Testis (tissue), 3 donors: ENCODE measurements around the gene RGS16. TPM values are rescaled to one million over a fixed set of nuclear protein-coding genes. Genes with fewer than 3 reads are reported as not detected.

Experiments used
- DNase-seq: peaks from one replicate; pipeline ENCODE4 v3.0.0-alpha.2; 2019
- H3K27ac ChIP-seq, 2 donors: fragments of 200-600 bp; sonication (generic); one replicate each; pipeline ENCODE4 v1.5.1; 2019
- H3K27me3 ChIP-seq: fragments of 200-600 bp; sonication (generic); one replicate; pipeline ENCODE4 v1.5.1; 2019
- H3K36me3 ChIP-seq: fragments of 200-600 bp; sonication (generic); one replicate; pipeline ENCODE4 v1.5.1; 2017; ENCODE audit warnings: low read depth; ENCODE audit errors: missing control alignments
- H3K4me1 ChIP-seq: fragments of 200-600 bp; sonication (generic); one replicate; pipeline ENCODE4 v1.5.1; 2019
- H3K4me3 ChIP-seq, 2 donors: fragments of 200-600 bp; sonication (generic); one replicate each; pipeline ENCODE4 v1.5.1; 2017 to 2019
- H3K9me3 ChIP-seq: fragments of 200-600 bp; sonication (generic); one replicate; pipeline ENCODE4 v1.5.1; 2017
- POLR2A ChIP-seq: fragments of 450-650 bp; IDR thresholded peaks from one replicate; pipeline ENCODE4 v1.6.1; 2017; ENCODE audit warnings: antibody characterized with exemption, mild to moderate bottlenecking, moderate library complexity
- WGBS, 2 donors: methylation state at CpG; one replicate each; pipeline ENCODE4 v1.1.5; 2018; 5-methylcytosine and 5-hydroxymethylcytosine counted together
- intact Hi-C: fragments of 100-400 bp; cut with DNase I; formaldehyde crosslinking; loops from one replicate; pipeline ENCODE4 v1.15.1; 2023; ENCODE audit warnings: low total_unique reads
- polyA plus RNA-seq: library from polyadenylated mRNA; stranded (reverse); fragments of 350-450 nt; fragmentation: Illumina TruSeq; extraction: RNeasy Lipid Tissue Mini Kit (QIAGEN cat#74804); gene quantifications from one replicate; pipeline ENCODE4 v1.2.3, GENCODE V29; 2014; ENCODE audit warnings: low read depth, low replicate concordance; ENCODE audit not compliant: insufficient read depth
- total RNA-seq, 2 donors: library from RNA; depleted of rRNA; stranded (reverse); fragments of >200 nt; gene quantifications; one replicate each; pipeline ENCODE4 v1.2.3, GENCODE V29; 2016
- TF ChIP-seq, protein P1 (sequence below), 3 experiments: fragments of 450-650 bp in 2 of 3; fragments of 200-600 bp in 1 of 3; sonication (generic) in 1 of 3; IDR thresholded peaks; one replicate each; pipeline ENCODE4 v1.5.1; 2016 to 2019; ENCODE audit warnings: antibody characterized with exemption in 3 of 3, mild to moderate bottlenecking in 2 of 3, moderate library complexity in 1 of 3

The RGS16 gene
- total and polyA plus RNA-seq, 3 donors from 2014 or later = 0.93 to 3.2 (median 1.3) TPM

DNA sequence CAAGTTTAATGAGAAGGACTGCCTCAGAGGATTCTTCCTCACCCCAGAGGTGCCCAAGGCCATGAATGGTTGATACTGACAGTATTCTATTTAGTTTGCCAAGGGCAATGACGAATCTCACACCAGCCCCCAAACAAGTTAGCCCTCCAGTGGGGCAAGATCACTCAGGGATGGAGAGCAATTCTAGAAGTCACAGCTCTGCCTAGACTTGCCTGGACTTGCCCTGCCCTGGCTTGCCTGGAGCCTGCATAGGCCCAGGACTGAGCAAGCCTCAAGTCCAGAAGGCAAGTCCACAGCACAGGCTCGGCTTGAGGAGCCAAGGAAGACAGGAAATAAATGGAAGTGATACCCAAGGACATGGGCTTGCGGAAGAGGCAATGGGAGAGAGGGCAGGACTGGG is 39.5 kb upstream of the RGS16 start:
- Histone ChIP-seq H3K4me3 (no peak overlapping the region), H3K27ac (no peak overlapping the region), H3K36me3 (no peaks in the 10 kb centered on the region), H3K27me3 (no peaks in the 10 kb centered on the region), H3K4me1 (no peaks in the 10 kb centered on the region), H3K9me3 (no peaks in the 10 kb centered on the region)
- WGBS, 2 donors = 86 to 97% methylated on average over 3 of the region's 3 CpGs
- no peak for TF ChIP-seq POLR2A
- TF ChIP-seq, protein P1, sequence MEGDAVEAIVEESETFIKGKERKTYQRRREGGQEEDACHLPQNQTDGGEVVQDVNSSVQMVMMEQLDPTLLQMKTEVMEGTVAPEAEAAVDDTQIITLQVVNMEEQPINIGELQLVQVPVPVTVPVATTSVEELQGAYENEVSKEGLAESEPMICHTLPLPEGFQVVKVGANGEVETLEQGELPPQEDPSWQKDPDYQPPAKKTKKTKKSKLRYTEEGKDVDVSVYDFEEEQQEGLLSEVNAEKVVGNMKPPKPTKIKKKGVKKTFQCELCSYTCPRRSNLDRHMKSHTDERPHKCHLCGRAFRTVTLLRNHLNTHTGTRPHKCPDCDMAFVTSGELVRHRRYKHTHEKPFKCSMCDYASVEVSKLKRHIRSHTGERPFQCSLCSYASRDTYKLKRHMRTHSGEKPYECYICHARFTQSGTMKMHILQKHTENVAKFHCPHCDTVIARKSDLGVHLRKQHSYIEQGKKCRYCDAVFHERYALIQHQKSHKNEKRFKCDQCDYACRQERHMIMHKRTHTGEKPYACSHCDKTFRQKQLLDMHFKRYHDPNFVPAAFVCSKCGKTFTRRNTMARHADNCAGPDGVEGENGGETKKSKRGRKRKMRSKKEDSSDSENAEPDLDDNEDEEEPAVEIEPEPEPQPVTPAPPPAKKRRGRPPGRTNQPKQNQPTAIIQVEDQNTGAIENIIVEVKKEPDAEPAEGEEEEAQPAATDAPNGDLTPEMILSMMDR (IDR thresholded peaks at IDR 0.05) = no peak
- DNase-seq = no peak
- intact Hi-C loops = no loop called here

DNA sequence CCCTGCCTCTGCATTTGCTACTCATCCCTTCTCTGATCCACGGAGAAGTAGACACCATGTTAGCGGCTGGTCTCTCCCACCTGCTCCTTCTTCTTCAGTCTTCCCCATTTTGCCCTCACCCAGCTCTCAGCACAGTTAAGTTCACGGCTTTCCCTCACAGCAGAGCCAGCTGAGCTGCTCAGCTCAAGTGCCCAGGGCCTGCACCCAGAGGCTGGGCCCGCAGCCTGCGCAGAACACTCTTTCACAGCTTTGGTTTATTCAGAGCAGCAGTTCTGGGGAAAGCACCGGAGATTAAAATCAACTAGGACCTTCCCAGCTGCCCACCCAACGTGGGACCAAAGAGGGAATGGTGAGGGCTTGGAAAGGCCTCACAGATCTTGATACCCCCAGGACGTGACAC is 38.3 kb upstream of the RGS16 start:
- WGBS, 2 donors = 94 to 95% methylated on average over 8 of the region's 8 CpGs
- H3K27ac ChIP-seq = no peak overlapping the region
- no peak for DNase-seq
- no peaks in the 10 kb centered on the region for H3K9me3 ChIP-seq
- no peak for TF ChIP-seq POLR2A
- TF ChIP-seq, protein P1 (IDR thresholded peaks at IDR 0.05) = no peak
- H3K4me1 ChIP-seq = no peaks in the 10 kb centered on the region
- H3K36me3 ChIP-seq = no peaks in the 10 kb centered on the region
- no peaks in the 10 kb centered on the region for H3K27me3 ChIP-seq
- no peak overlapping the region for H3K4me3 ChIP-seq
- intact Hi-C loops = no loop called here

DNA sequence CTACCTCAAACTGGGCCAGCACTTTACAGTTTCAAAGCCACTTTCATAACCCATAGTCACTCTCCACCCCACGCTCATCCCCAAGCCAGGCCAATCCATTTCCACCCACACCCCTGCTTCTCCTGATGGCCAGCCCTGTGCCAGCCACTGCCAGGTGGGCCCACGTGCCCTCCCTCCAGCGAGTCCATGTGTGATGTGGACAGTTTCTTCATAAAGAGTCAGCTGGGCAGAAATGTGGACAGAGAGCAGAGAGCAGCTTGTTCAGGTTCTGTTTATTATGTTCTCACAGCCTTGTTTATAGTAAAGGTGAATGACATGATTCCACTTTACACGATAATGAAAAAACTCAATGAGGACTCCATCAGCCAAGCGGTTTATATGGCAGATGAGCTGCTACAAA is 37.4 kb upstream of the RGS16 start:
- TF ChIP-seq POLR2A = no peak
- TF ChIP-seq, protein P1 (IDR thresholded peaks at IDR 0.05) = no peak
- no peaks in the 10 kb centered on the region for H3K9me3 ChIP-seq
- WGBS, 2 donors = 91 to 95% methylated on average over 5 of the region's 5 CpGs

DNA sequence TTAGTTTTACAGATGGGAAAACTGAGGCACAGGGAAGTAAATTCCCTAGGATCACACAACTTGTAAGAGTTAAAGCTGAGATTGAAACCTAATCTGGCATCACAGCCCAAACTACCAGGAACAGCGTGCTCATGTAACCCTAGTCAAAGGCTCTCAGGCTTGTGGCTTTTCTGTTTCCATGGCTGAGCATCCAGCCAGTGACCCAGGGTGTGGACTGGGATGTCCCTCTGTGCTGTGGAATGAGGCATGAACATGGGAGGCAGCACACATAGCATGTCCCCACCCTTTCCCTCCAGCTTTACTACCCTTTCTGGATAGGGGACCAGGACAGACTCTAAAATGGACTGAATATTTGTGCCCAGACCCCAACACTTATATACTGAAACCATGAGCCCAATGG is 35.1 kb upstream of the RGS16 start:
- H3K27me3 ChIP-seq = no peaks in the 10 kb centered on the region
- WGBS, 2 donors = 50 to 70% methylated on average over 1 of the region's 1 CpG
- H3K27ac ChIP-seq = no peak overlapping the region
- H3K4me3 ChIP-seq = no peak overlapping the region
- intact Hi-C loops = no loop called here
- H3K9me3 ChIP-seq = no peaks in the 10 kb centered on the region
- TF ChIP-seq, protein P1 (IDR thresholded peaks at IDR 0.05) = no peak
- TF ChIP-seq POLR2A = no peak
- no peak for DNase-seq
- no peaks in the 10 kb centered on the region for H3K4me1 ChIP-seq
- H3K36me3 ChIP-seq = no peaks in the 10 kb centered on the region

More for the DNA sequence above, 37.4 kb upstream of the RGS16 start:
- Histone ChIP-seq H3K36me3 (no peaks in the 10 kb centered on the region), H3K4me1 (no peaks in the 10 kb centered on the region), H3K27me3 (no peaks in the 10 kb centered on the region), H3K27ac (no peak overlapping the region), H3K4me3 (no peak overlapping the region)
- intact Hi-C loops = no loop called here
- DNase-seq = no peak

DNA sequence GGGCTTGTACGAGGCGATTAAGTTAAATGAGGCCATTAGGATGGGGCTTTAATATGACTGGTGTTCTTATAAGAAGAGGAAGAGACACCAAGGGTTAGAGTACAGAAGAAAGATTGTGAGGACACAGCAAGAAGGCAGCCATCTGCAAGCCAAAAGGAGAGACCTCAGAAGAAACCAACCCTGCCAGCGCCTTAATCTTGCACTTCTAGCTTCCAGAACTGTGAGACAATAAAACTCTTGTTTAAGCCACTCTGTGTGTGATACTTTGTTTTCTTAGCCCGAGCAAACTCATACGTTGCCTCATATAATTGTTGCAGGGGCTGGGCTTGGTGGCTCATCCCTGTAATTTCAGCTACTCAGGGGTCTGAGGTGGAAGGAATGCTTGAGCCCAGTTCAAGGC is 33.6 kb upstream of the RGS16 start:
- DNase-seq = peak; percentile 69
- 74 to 77% methylated on average over 5 of the region's 5 CpGs for WGBS, 2 donors
- H3K4me3 ChIP-seq = no peak overlapping the region
- no peak for TF ChIP-seq POLR2A
- TF ChIP-seq, protein P1 (IDR thresholded peaks at IDR 0.05) = no peak
- H3K9me3 ChIP-seq = no peaks in the 10 kb centered on the region
- H3K4me1 ChIP-seq = no peaks in the 10 kb centered on the region
- intact Hi-C loops = no loop called here
- H3K27ac ChIP-seq = no peak overlapping the region
- no peaks in the 10 kb centered on the region for H3K27me3 ChIP-seq
- H3K36me3 ChIP-seq = no peaks in the 10 kb centered on the region
